ENCODE measurements around the gene MERTK.

The MERTK gene

DNA sequence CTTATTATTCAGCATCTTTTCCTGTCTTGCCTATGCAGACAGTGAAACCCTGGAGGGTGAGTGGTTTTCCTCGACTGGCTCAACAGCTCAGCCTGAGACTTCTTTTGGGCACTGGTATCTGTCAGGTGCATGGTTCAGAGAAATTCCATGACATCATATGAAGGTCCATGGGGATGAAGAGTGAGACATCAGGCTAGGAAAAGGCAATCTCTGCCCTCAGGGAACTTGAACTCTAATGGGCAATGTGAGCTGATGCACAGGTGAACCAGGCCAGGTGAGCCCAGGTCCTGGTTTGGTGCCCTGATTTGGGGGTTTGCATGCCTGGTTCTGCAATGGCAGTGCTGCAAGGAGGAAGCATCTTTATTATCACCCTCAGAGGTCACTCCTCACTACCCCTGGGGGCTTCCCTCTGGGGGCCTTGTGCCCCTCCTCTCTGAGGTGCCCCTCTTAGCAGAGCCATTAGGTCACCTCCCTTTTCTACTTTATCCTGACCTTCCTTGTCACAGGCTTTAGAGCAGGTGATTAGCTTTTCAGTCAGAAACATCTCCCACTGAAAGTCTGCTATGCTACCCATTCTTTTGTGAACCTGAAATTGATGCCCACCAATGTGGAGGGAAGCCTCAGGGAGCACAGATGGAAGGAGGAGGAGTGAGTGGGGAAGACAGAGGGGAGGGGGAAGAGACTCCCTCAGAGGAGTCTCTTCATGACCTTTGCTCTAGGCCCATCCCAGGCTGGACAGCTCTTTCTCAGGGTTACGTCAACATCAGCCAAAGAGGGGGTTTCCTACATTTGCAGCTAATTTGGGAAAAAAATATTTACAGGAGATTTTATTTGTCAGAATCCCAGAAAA is 47.3 kb downstream of the MERTK start:
- no peak overlapping the region for H3K27ac ChIP-seq
- H4K20me1 ChIP-seq (ENCODE audit: insufficient read depth) = no peaks in the 10 kb centered on the region
- H3K36me3 ChIP-seq (ENCODE audit: insufficient read depth) = no peaks in the 10 kb centered on the region
- H3K9ac ChIP-seq = no peak overlapping the region
- no peak overlapping the region for H2AFZ ChIP-seq (ENCODE audit: low read depth)
- peaks cover 6% of the 10 kb centered on the region for H3K4me1 ChIP-seq (ENCODE audit: low read depth, poor library complexity, severe bottlenecking)
- H3K27me3 ChIP-seq (ENCODE audit: insufficient read depth, low read depth) = no peaks in the 10 kb centered on the region
- H3K4me3 ChIP-seq (IDR thresholded peaks at IDR 0.05; ENCODE audit: insufficient read depth, low read depth, low read length) = no peak overlapping the region
- H3K4me2 ChIP-seq = no peak overlapping the region
- TF ChIP-seq, protein P1, sequence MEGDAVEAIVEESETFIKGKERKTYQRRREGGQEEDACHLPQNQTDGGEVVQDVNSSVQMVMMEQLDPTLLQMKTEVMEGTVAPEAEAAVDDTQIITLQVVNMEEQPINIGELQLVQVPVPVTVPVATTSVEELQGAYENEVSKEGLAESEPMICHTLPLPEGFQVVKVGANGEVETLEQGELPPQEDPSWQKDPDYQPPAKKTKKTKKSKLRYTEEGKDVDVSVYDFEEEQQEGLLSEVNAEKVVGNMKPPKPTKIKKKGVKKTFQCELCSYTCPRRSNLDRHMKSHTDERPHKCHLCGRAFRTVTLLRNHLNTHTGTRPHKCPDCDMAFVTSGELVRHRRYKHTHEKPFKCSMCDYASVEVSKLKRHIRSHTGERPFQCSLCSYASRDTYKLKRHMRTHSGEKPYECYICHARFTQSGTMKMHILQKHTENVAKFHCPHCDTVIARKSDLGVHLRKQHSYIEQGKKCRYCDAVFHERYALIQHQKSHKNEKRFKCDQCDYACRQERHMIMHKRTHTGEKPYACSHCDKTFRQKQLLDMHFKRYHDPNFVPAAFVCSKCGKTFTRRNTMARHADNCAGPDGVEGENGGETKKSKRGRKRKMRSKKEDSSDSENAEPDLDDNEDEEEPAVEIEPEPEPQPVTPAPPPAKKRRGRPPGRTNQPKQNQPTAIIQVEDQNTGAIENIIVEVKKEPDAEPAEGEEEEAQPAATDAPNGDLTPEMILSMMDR (conservative IDR thresholded peaks at IDR 0.05; ENCODE audit: low read depth, low read length) = no peak
- no peaks in the 10 kb centered on the region for H3K79me2 ChIP-seq (ENCODE audit: insufficient read depth, low read depth)

DNA sequence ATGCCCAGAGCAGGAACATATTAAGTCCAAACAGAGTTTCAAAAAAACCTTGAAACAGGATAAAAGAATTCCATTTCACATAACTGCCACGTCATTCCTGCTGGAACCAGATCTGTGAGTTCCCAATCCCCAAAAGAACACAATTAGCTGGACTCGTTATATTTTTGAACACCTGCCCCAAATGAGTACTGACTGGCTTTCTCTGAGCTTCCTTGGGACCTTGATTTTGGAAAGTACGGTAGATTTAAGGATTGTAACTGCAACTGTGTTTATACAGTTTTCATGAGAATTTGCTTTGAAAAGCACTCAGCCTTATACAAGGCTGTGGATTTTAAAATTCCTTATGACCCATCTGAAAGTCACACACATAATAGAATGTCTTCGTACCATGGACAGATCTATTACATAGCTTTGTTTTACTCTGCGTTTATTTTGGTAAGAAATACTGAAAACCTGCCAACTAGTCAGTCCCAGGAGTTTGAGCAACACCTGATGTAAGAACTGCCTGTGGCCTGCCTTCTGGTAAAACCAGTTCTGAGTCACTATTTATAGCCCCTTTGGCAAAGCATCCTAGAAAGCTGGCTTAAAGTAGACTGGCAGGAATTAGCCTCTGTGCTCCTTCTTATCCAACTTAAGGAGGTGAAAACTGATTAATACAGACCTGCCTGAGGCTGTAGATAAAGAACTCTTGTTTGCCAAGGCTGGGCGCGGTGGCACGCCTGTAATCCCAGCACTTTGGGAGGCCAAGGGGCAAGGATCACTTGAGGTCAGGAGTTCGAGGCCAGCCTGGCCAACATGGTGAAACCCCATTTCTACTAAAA is 48.1 kb downstream of the MERTK start:
- H2AFZ ChIP-seq (ENCODE audit: low read depth) = no peak overlapping the region
- no peak overlapping the region for H3K4me2 ChIP-seq
- H3K27me3 ChIP-seq (ENCODE audit: insufficient read depth, low read depth) = no peaks in the 10 kb centered on the region
- peaks cover 8% of the 10 kb centered on the region for H3K4me1 ChIP-seq (ENCODE audit: low read depth, poor library complexity, severe bottlenecking)
- no peak overlapping the region for H3K9ac ChIP-seq
- no peak overlapping the region for H3K27ac ChIP-seq
- no peak overlapping the region for H3K4me3 ChIP-seq (IDR thresholded peaks at IDR 0.05; ENCODE audit: insufficient read depth, low read depth, low read length)
- no peaks in the 10 kb centered on the region for H3K79me2 ChIP-seq (ENCODE audit: insufficient read depth, low read depth)
- no peaks in the 10 kb centered on the region for H3K36me3 ChIP-seq (ENCODE audit: insufficient read depth)
- TF ChIP-seq, protein P1 (conservative IDR thresholded peaks at IDR 0.05; ENCODE audit: low read depth, low read length) = no peak
- no peaks in the 10 kb centered on the region for H4K20me1 ChIP-seq (ENCODE audit: insufficient read depth)

DNA sequence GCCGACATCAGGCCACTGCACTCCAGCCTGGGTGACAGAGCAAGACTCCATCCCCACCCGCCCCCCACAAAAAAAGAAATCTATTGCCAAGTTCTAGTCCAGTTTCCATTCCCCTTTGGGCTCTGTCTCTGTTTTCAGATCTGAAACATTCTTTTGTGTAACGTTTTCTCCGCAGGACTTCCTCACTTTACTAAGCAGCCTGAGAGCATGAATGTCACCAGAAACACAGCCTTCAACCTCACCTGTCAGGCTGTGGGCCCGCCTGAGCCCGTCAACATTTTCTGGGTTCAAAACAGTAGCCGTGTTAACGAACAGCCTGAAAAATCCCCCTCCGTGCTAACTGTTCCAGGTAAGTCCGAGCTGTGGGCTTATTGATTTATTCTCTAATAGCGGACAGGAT is 48.8 kb downstream of the MERTK start:
- Histone ChIP-seq H3K79me2 (ENCODE audit: insufficient read depth, low read depth) (no peaks in the 10 kb centered on the region), H3K27ac (no peak overlapping the region), H3K4me3 (IDR thresholded peaks at IDR 0.05; ENCODE audit: insufficient read depth, low read depth, low read length) (no peak overlapping the region), H3K4me2 (no peak overlapping the region), H2AFZ (ENCODE audit: low read depth) (no peak overlapping the region), H3K9ac (no peak overlapping the region), H4K20me1 (ENCODE audit: insufficient read depth) (no peaks in the 10 kb centered on the region), H3K27me3 (ENCODE audit: insufficient read depth, low read depth) (no peaks in the 10 kb centered on the region), H3K4me1 (ENCODE audit: low read depth, poor library complexity, severe bottlenecking) (peaks cover 15% of the 10 kb centered on the region), H3K36me3 (ENCODE audit: insufficient read depth) (no peaks in the 10 kb centered on the region)
- TF ChIP-seq, protein P1 (conservative IDR thresholded peaks at IDR 0.05; ENCODE audit: low read depth, low read length) = no peak

DNA sequence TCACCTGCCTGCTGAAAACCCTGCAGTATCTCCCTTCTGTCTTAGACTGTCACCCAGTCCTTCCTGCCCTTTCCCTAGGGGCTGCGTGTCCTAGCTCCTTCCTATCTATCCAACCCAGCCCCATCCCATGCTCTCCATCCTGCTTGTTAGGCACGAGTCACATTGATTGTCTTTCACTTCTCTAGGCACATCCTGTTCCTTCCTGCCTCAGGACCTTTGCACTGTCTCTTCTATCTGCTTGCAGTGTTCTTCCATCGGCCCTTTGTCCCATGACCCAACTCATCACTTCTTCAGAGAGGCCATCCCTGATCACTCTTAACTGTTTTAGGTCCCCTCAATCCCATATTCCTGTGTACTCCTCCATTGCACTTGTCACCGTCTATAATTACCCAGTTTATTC is 50.4 kb downstream of the MERTK start:
- no peaks in the 10 kb centered on the region for H3K27me3 ChIP-seq (ENCODE audit: insufficient read depth, low read depth)
- peaks cover 31% of the 10 kb centered on the region for H3K4me1 ChIP-seq (ENCODE audit: low read depth, poor library complexity, severe bottlenecking)
- no peak overlapping the region for H3K27ac ChIP-seq
- no peak overlapping the region for H3K9ac ChIP-seq
- TF ChIP-seq, protein P1 (conservative IDR thresholded peaks at IDR 0.05; ENCODE audit: low read depth, low read length) = no peak
- H3K4me2 ChIP-seq = no peak overlapping the region
- H3K4me3 ChIP-seq (IDR thresholded peaks at IDR 0.05; ENCODE audit: insufficient read depth, low read depth, low read length) = no peak overlapping the region
- no peaks in the 10 kb centered on the region for H3K79me2 ChIP-seq (ENCODE audit: insufficient read depth, low read depth)
- no peaks in the 10 kb centered on the region for H4K20me1 ChIP-seq (ENCODE audit: insufficient read depth)
- no peaks in the 10 kb centered on the region for H3K36me3 ChIP-seq (ENCODE audit: insufficient read depth)
- H2AFZ ChIP-seq (ENCODE audit: low read depth) = no peak overlapping the region

All from KMS-11 (cell line).